HG03066 (cell line): ENCODE results near the gene LRPPRC.
"Not testable (repeated sequence)": the region's sequence is repeated elsewhere in the genome, so short reads cannot be mapped to it uniquely, and the experiment has no call there.

Source experiments
- ATAC-seq: cut with Tn5 transposase; IDR thresholded peaks from one replicate; pipeline ENCODE4 v1.9.1; 2021; ENCODE audit warnings: low read depth; ENCODE audit not compliant: unreplicated experiment

Gene LRPPRC

GRCh38 chr2:43995733-43996533 is at the start of gene LRPPRC:
Gene LRPPRC (minus strand): TSS chr2:43995989. CDS start chr2:43995947, 42 bp downstream.
- peak; percentile 95 for ATAC-seq

- ATAC-seq, result no peak
Observed at GRCh38 chr2:44045061-44045460, 49.3 kb upstream of the LRPPRC start.

- peak; percentile 99 for ATAC-seq
Observed at GRCh38 chr2:44044281-44044720, 48.5 kb upstream of the LRPPRC start.

- ATAC-seq, result no peak
Observed at GRCh38 chr2:44040365-44040764, 44.6 kb upstream of the LRPPRC start.

- ATAC-seq, result no peak
Observed at GRCh38 chr2:44038277-44038676, 42.5 kb upstream of the LRPPRC start.

- no peak for ATAC-seq
Observed at GRCh38 chr2:44037221-44037620, 41.4 kb upstream of the LRPPRC start.

- no peak for ATAC-seq
Observed at GRCh38 chr2:44033947-44034346, 38.2 kb upstream of the LRPPRC start.

- ATAC-seq, result not testable (repeated sequence)
Observed at GRCh38 chr2:44027076-44027475, 31.3 kb upstream of the LRPPRC start.

GRCh38 chr2:44016282-44016681 is 20.5 kb upstream of the LRPPRC start:
- ATAC-seq, result no peak

- ATAC-seq, result no peak
Observed at GRCh38 chr2:44015239-44015638, 19.4 kb upstream of the LRPPRC start.

GRCh38 chr2:44013205-44013604 is 17.4 kb upstream of the LRPPRC start:
- ATAC-seq, result not testable (repeated sequence)

- no peak for ATAC-seq
Observed at GRCh38 chr2:44010266-44010665, 14.5 kb upstream of the LRPPRC start.

- no peak for ATAC-seq
Observed at GRCh38 chr2:44009136-44009735, 13.4 kb upstream of the LRPPRC start.

- ATAC-seq, result no peak
Observed at GRCh38 chr2:44005846-44006245, 10.1 kb upstream of the LRPPRC start.

GRCh38 chr2:44004735-44005602 is 9.2 kb upstream of the LRPPRC start:
- no peak for ATAC-seq

- ATAC-seq, result no peak
Observed at GRCh38 chr2:44001716-44002115, 5.9 kb upstream of the LRPPRC start.

- ATAC-seq, result no peak
Observed at GRCh38 chr2:43998263-43998662, 2.5 kb upstream of the LRPPRC start.

GRCh38 chr2:43993437-43993836 is 2.4 kb downstream of the LRPPRC start:
- ATAC-seq, result no peak

GRCh38 chr2:43989545-43989944 is 6.2 kb downstream of the LRPPRC start:
- ATAC-seq, result no peak

- ATAC-seq, result no peak
Observed at GRCh38 chr2:43986600-43986999, 9.2 kb downstream of the LRPPRC start.

- no peak for ATAC-seq
Observed at GRCh38 chr2:43985359-43985758, 10.4 kb downstream of the LRPPRC start.
